HL-60 (cell line): ENCODE results near the gene HMSD.

Source experiments
- CTCF ChIP-seq: IDR thresholded peaks from one replicate; pipeline ENCODE4 v1.5.1; 2011; ENCODE audit warnings: low read length, control low read depth, inconsistent platforms; ENCODE audit not compliant: insufficient read depth
- GABPA ChIP-seq: IDR thresholded peaks from 2 replicates; pipeline ENCODE4 v1.6.1; 2012; ENCODE audit warnings: low read depth
- POLR2AphosphoS5 ChIP-seq: IDR thresholded peaks from 2 replicates; pipeline ENCODE4 v1.6.1; 2012; ENCODE audit warnings: low read depth
- REST ChIP-seq: IDR thresholded peaks from 2 replicates; pipeline ENCODE4 v1.6.1; 2012; ENCODE audit warnings: low read depth; ENCODE audit not compliant: insufficient replicate concordance
- SPI1 ChIP-seq: IDR thresholded peaks from 2 replicates; pipeline ENCODE4 v1.6.1; 2012; ENCODE audit warnings: low read depth, mild to moderate bottlenecking, borderline replicate concordance

GRCh38 chr18:63982361-63982760 lies 33.3 kb downstream of the HMSD start:
- no peak for TF ChIP-seq CTCF
- TF ChIP-seq POLR2AphosphoS5: no peak
- no peak for TF ChIP-seq REST
- no peak for TF ChIP-seq SPI1
- TF ChIP-seq GABPA: no peak
